CD14-positive monocyte (primary cell): ENCODE measurements around the gene RNF217. TPM values are rescaled to one million over a fixed set of nuclear protein-coding genes. Genes with fewer than 3 reads are reported as not detected.

ENCODE experiments used
- DNase-seq, 3 donors: peaks; one replicate each; pipeline ENCODE4 v3.0.0-alpha.2; 2011 to 2022
- H2AFZ ChIP-seq: 2 replicates; pipeline ENCODE4 v1.6.0; 2012; ENCODE audit warnings: mild to moderate bottlenecking, low read depth, low read length, inconsistent platforms; ENCODE audit not compliant: insufficient read depth, poor library complexity, severe bottlenecking
- H3K27ac ChIP-seq, 2 donors: 1 replicate in 1 of 2; 2 replicates in 1 of 2; pipeline ENCODE4 v1.5.1; 2012 to 2013; ENCODE audit warnings: low read length in 2 of 2, control low read depth in 1 of 2, inconsistent platforms in 1 of 2, low read depth in 1 of 2, mild to moderate bottlenecking in 1 of 2
- H3K27me3 ChIP-seq, 2 donors: one replicate each; pipeline versions ENCODE4 v1.6.0 to v1.6.1; 2011 to 2013; ENCODE audit warnings: low read length in 2 of 2; ENCODE audit not compliant: control insufficient read depth in 2 of 2, insufficient read depth in 2 of 2
- H3K36me3 ChIP-seq, 2 donors: replicated peaks in 1 of 2; 1 replicate in 1 of 2; 2 replicates in 1 of 2; pipeline versions ENCODE4 v1.5.1 to v1.6.1; 2012 to 2013; ENCODE audit warnings: low read length in 2 of 2, control low read depth in 1 of 2, inconsistent platforms in 1 of 2, mild to moderate bottlenecking in 1 of 2; ENCODE audit not compliant: insufficient read depth in 2 of 2, control insufficient read depth in 1 of 2
- H3K4me1 ChIP-seq, 2 donors: 1 replicate in 1 of 2; 2 replicates in 1 of 2; pipeline versions ENCODE4 v1.5.1 to v1.6.1; 2012 to 2013; ENCODE audit warnings: low read length in 2 of 2, control low read depth in 1 of 2, inconsistent platforms in 1 of 2, mild to moderate bottlenecking in 1 of 2, moderate library complexity in 1 of 2; ENCODE audit not compliant: insufficient read depth in 2 of 2, control insufficient read depth in 1 of 2
- H3K4me2 ChIP-seq: replicated peaks from 2 replicates; pipeline ENCODE3; 2012; ENCODE audit warnings: low read length, moderate library complexity, mild to moderate bottlenecking; ENCODE audit not compliant: poor library complexity, severe bottlenecking; ENCODE audit errors: extremely low read depth
- H3K4me3 ChIP-seq, 3 experiments: fragments of 200-600 bp in 1 of 3; sonication (generic) in 1 of 3; replicated peaks in 1 of 3; 1 replicate in 2 of 3; 2 replicates in 1 of 3; pipeline ENCODE4 v1.5.1; 2011 to 2013; ENCODE audit warnings: low read length in 3 of 3, mild to moderate bottlenecking in 3 of 3, control low read depth in 2 of 3, low read depth in 2 of 3, inconsistent platforms in 1 of 3, moderate library complexity in 1 of 3
- H3K79me2 ChIP-seq: 2 replicates; pipeline ENCODE4 v1.6.0; 2012; ENCODE audit warnings: mild to moderate bottlenecking, control low read depth, inconsistent platforms, low read length, moderate library complexity; ENCODE audit not compliant: insufficient read depth
- H3K9ac ChIP-seq: 2 replicates; pipeline ENCODE4 v1.6.0; 2017; ENCODE audit warnings: low read length, mild to moderate bottlenecking; ENCODE audit not compliant: insufficient read depth, poor library complexity, severe bottlenecking
- H3K9me3 ChIP-seq, 2 donors: replicated peaks in 1 of 2; 1 replicate in 1 of 2; 2 replicates in 1 of 2; pipeline versions ENCODE4 v1.5.1 to v1.6.1; 2012 to 2013; ENCODE audit warnings: low read length in 2 of 2, control low read depth in 1 of 2; ENCODE audit not compliant: control insufficient read depth in 1 of 2, insufficient read depth in 1 of 2
- H4K20me1 ChIP-seq: 2 replicates; pipeline ENCODE4 v1.6.0; 2012; ENCODE audit warnings: mild to moderate bottlenecking, low read length, control low read depth, moderate library complexity; ENCODE audit not compliant: insufficient read depth
- H3K27ac Mint-ChIP-seq, 7 donors: one replicate each; pipeline ENCODE4 v1.8.0; 2020; ENCODE audit warnings: mild to moderate bottlenecking in 7 of 7, mixed read lengths in 7 of 7, moderate library complexity in 6 of 7, inconsistent platforms in 2 of 7
- H3K27me3 Mint-ChIP-seq, 3 donors: one replicate each; pipeline ENCODE4 v1.8.0; 2021 to 2022; ENCODE audit warnings: low read depth in 3 of 3, mild to moderate bottlenecking in 3 of 3, mixed read lengths in 3 of 3, moderate library complexity in 3 of 3, inconsistent platforms in 1 of 3
- H3K36me3 Mint-ChIP-seq, 2 donors: one replicate each; pipeline ENCODE4 v1.8.0; 2020; ENCODE audit warnings: mixed read lengths in 2 of 2, inconsistent platforms in 1 of 2, mild to moderate bottlenecking in 1 of 2
- H3K4me1 Mint-ChIP-seq: one replicate; pipeline ENCODE4 v1.8.0; 2020; ENCODE audit warnings: mild to moderate bottlenecking, mixed read lengths
- H3K4me3 Mint-ChIP-seq, 2 donors: one replicate each; pipeline ENCODE4 v1.8.0; 2020; ENCODE audit warnings: mild to moderate bottlenecking in 2 of 2, mixed read lengths in 2 of 2, moderate library complexity in 1 of 2
- H3K9me3 Mint-ChIP-seq, 7 donors: one replicate each; pipeline ENCODE4 v1.8.0; 2020 to 2022; ENCODE audit warnings: mixed read lengths in 7 of 7, mild to moderate bottlenecking in 6 of 7, moderate library complexity in 6 of 7, inconsistent platforms in 2 of 7
- CTCF ChIP-seq: fragments of 200-600 bp; IDR thresholded peaks from one replicate; pipeline ENCODE4 v1.8.0; 2022; ENCODE audit warnings: antibody characterized with exemption, mild to moderate bottlenecking
- WGBS: methylation state at CpG from one replicate; pipeline ENCODE4 v1.1.5; 2013; ENCODE audit warnings: missing lambda C conversion rate; ENCODE audit not compliant: insufficient coverage; 5-methylcytosine and 5-hydroxymethylcytosine counted together
- intact Hi-C, 2 donors: fragments of 100-400 bp; cut with micrococcal nuclease; formaldehyde crosslinking; loops; one replicate each; pipeline versions ENCODE4 v1.15.0 to v1.15.1; 2023
- polyA plus RNA-seq, 3 donors: library from polyadenylated mRNA; depleted of rRNA in 1 of 3; unstranded in 2 of 3; stranded (reverse) in 1 of 3; fragments of 300-500 nt in 2 of 3; fragments of >200 nt in 1 of 3; fragmentation: Illumina TruSeq in 2 of 3; gene quantifications; 1 replicate in 2 of 3; 2 replicates in 1 of 3; pipeline ENCODE4 v1.2.3, GENCODE V29; 2012 to 2021

Gene RNF217
- polyA plus RNA-seq, 3 donors = 2.2 to 11.6 (median 3.3) TPM

GRCh38 chr6:125086716-125087115, 124.5 kb downstream of the RNF217 start:
- Mint-ChIP-seq H3K27me3 (no peaks in the 10 kb centered on the region), H3K4me1 (no peaks in the 10 kb centered on the region), H3K27ac (peak overlapping the region in 1 of 7 donors; percentile 57), H3K9me3 (no peaks in the 10 kb centered on the region), H3K36me3 (peaks cover 15% of the 10 kb centered on the region in 2 donors), H3K4me3 (no peak overlapping the region)
- no peak for TF ChIP-seq CTCF
- Histone ChIP-seq H3K27ac (no peak overlapping the region), H3K36me3 (peaks cover 0 to 18% of the 10 kb centered on the region in 2 donors), H2AFZ (no peak overlapping the region), H3K4me2 (no peak overlapping the region), H3K4me3 (no peak overlapping the region), H4K20me1 (no peaks in the 10 kb centered on the region), H3K27me3 (no peaks in the 10 kb centered on the region), H3K9ac (no peak overlapping the region), H3K9me3 (no peaks in the 10 kb centered on the region), H3K4me1 (no peaks in the 10 kb centered on the region), H3K79me2 (no peaks in the 10 kb centered on the region)
- DNase-seq = no peak
- intact Hi-C loops = no loop called here

GRCh38 chr6:125088963-125089362, 126.7 kb downstream of the RNF217 start:
- no peaks in the 10 kb centered on the region for H3K4me1 Mint-ChIP-seq
- no CpG with 5 or more reads among the region's 5 CpGs for WGBS

More at GRCh38 chr6:125088963-125089362, 126.7 kb downstream of the RNF217 start:
- H3K27me3 Mint-ChIP-seq = peaks cover 0 to 2% (median 0%) of the 10 kb centered on the region in 3 donors
- H3K9me3 ChIP-seq = no peaks in the 10 kb centered on the region
- DNase-seq = no peak
- H3K4me3 Mint-ChIP-seq = no peak overlapping the region
- H3K27ac ChIP-seq = no peak overlapping the region
- no peaks in the 10 kb centered on the region for H3K79me2 ChIP-seq
- no peaks in the 10 kb centered on the region for H3K36me3 ChIP-seq
- intact Hi-C loops = no loop called here
- H3K4me1 ChIP-seq = no peaks in the 10 kb centered on the region
- no peaks in the 10 kb centered on the region for H4K20me1 ChIP-seq
- no peaks in the 10 kb centered on the region for H3K9me3 Mint-ChIP-seq
- H3K4me2 ChIP-seq = no peak overlapping the region
- H3K4me3 ChIP-seq = no peak overlapping the region
- no peak for TF ChIP-seq CTCF
- H3K36me3 Mint-ChIP-seq = peaks cover 0 to 4% of the 10 kb centered on the region in 2 donors
- no peak overlapping the region for H3K9ac ChIP-seq
- no peak overlapping the region for H3K27ac Mint-ChIP-seq
- no peak overlapping the region for H2AFZ ChIP-seq
- no peaks in the 10 kb centered on the region for H3K27me3 ChIP-seq
